Right lobe of liver (tissue), 6 donors: ENCODE measurements around the gene ILK. TPM values are rescaled to one million over a fixed set of nuclear protein-coding genes. Genes with fewer than 3 reads are reported as not detected.
A peak's percentile ranks its signal among the peaks of the same experiment; 100 is the strongest.

Experiments
- ATAC-seq, 4 donors: fragments of 200-7000 bp; cut with Tn5 transposase; one replicate each; pipeline ENCODE4 v1.9.1; 2020; ENCODE audit warnings: mild to moderate bottlenecking in 4 of 4, moderate library complexity in 4 of 4
- DNase-seq, 3 donors: peaks; one replicate each; pipeline ENCODE4 v3.0.0-alpha.2; 2020
- H3K27ac ChIP-seq, 3 donors: fragments of 200-600 bp; one replicate each; pipeline ENCODE4 v1.8.0; 2022
- H3K27me3 ChIP-seq, 2 donors: fragments of 200-600 bp; one replicate each; pipeline ENCODE4 v1.8.0; 2022
- H3K36me3 ChIP-seq, 4 donors: fragments of 200-600 bp; sonication (generic) in 1 of 4; one replicate each; pipeline versions ENCODE4 v1.5.1 to v1.8.0; 2017 to 2022; ENCODE audit warnings: control low read depth in 1 of 4
- H3K4me1 ChIP-seq, 4 donors: fragments of 200-600 bp; sonication (generic) in 1 of 4; one replicate each; pipeline versions ENCODE4 v1.5.1 to v1.8.0; 2017 to 2022; ENCODE audit warnings: control low read depth in 1 of 4
- H3K4me3 ChIP-seq, 3 donors: fragments of 200-600 bp; one replicate each; pipeline ENCODE4 v1.8.0; 2022
- H3K9me3 ChIP-seq, 4 donors: fragments of 200-600 bp; sonication (generic) in 1 of 4; one replicate each; pipeline versions ENCODE4 v1.5.1 to v1.8.0; 2017 to 2022; ENCODE audit warnings: control low read depth in 1 of 4
- POLR2A ChIP-seq: fragments of 450-650 bp; IDR thresholded peaks from one replicate; pipeline ENCODE4 v1.6.1; 2017; ENCODE audit warnings: antibody characterized with exemption, mild to moderate bottlenecking
- whole genome bisulfite sequencing: methylation state at CpG from one replicate; pipeline ENCODE4 v1.1.6; 2018; ENCODE audit warnings: low coverage, low lambda C conversion rate; ENCODE audit not compliant: insufficient coverage; ENCODE audit errors: missing lambda C conversion rate; 5-methylcytosine and 5-hydroxymethylcytosine counted together
- intact Hi-C, 2 donors: fragments of 100-400 bp; cut with DNase I; formaldehyde crosslinking; loops; one replicate each; pipeline versions ENCODE4 v1.11.2 to v1.14.1; 2022
- total RNA-seq, 6 experiments: library from RNA; depleted of rRNA in 2 of 6; stranded (reverse); fragments of >200 nt in 2 of 6; fragmentation: NEBNext Ultra II Directional in 3 of 6; extraction: Animal tissue kit (Norgen Biotek cat#: 25700) in 3 of 6; gene quantifications; one replicate each; pipeline versions ENCODE4 v1.1.0 to v1.2.4, GENCODE V29; 2016 to 2023
- TF ChIP-seq, protein P1 (sequence below), 4 donors: fragments of 200-600 bp in 3 of 4; fragments of 450-650 bp in 1 of 4; IDR thresholded peaks; one replicate each; pipeline versions ENCODE4 v1.5.1 to v1.8.0; 2016 to 2022; ENCODE audit warnings: antibody characterized with exemption in 4 of 4, mild to moderate bottlenecking in 2 of 4
- donor health status: DM: no; HTN: yes; CAD: no.
- donor health status: DM: no; HTN: no; CAD: no.
- donor health status: DM: no; HTN: no; CAD: no.
- donor health status: DM: no; HTN: yes; CAD: no.
- donor health status: DM: no; HTN: yes; CAD: no.

The ILK gene
- total RNA-seq, 6 experiments from 2014 or later, result 33.4 to 79.9 (median 55.0) TPM

DNA sequence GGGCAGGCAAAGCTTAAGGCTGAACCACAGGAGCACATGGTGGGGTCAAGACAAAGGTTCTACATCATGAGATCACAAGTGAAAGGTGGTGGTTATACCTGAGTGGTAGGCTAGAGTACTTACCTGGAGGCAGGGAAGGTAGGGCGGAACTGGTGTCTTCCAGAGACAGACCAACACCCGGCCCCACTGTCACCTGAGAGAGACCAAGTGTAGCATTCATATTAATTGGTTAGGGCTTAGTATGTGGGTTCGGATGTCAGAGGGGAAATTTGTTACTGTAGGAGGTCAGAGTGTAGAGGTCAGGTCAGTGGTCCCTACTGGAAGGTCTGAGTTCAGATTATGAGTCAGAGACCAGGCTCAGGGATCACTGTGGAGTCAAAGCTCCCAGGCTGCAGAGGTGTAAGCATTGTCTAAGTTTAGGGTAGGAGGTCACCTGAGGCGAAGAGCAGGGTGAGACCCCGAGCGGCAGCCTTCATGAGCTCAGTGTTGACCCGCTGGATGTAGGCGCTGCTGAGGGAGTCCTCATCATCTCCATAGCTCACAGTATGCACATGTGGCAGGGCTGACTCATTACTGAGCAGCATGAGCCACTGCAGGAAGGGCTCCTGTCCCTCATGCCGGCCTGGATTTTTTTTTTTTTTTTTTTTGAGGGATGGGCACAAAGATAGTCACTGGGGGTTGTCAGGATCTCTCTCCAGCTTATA, 12.5 kb downstream of the ILK start:
- ATAC-seq (no peak), DNase-seq (no peak)
- Histone ChIP-seq H3K4me3 (no peak overlapping the region), H3K4me1 (peaks cover 0 to 15% (median 2%) of the 10 kb centered on the region in 4 donors), H3K27me3 (no peaks in the 10 kb centered on the region), H3K27ac (no peak overlapping the region), H3K36me3 (peaks cover 0 to 18% (median 3%) of the 10 kb centered on the region in 4 donors), H3K9me3 (no peaks in the 10 kb centered on the region)
- no peak for TF ChIP-seq POLR2A
- TF ChIP-seq, protein P1, sequence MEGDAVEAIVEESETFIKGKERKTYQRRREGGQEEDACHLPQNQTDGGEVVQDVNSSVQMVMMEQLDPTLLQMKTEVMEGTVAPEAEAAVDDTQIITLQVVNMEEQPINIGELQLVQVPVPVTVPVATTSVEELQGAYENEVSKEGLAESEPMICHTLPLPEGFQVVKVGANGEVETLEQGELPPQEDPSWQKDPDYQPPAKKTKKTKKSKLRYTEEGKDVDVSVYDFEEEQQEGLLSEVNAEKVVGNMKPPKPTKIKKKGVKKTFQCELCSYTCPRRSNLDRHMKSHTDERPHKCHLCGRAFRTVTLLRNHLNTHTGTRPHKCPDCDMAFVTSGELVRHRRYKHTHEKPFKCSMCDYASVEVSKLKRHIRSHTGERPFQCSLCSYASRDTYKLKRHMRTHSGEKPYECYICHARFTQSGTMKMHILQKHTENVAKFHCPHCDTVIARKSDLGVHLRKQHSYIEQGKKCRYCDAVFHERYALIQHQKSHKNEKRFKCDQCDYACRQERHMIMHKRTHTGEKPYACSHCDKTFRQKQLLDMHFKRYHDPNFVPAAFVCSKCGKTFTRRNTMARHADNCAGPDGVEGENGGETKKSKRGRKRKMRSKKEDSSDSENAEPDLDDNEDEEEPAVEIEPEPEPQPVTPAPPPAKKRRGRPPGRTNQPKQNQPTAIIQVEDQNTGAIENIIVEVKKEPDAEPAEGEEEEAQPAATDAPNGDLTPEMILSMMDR (IDR thresholded peaks at IDR 0.05), result no peak
- intact Hi-C loops, result no loop called here
- WGBS, result 90% methylated on average over 2 of the region's 9 CpGs

DNA sequence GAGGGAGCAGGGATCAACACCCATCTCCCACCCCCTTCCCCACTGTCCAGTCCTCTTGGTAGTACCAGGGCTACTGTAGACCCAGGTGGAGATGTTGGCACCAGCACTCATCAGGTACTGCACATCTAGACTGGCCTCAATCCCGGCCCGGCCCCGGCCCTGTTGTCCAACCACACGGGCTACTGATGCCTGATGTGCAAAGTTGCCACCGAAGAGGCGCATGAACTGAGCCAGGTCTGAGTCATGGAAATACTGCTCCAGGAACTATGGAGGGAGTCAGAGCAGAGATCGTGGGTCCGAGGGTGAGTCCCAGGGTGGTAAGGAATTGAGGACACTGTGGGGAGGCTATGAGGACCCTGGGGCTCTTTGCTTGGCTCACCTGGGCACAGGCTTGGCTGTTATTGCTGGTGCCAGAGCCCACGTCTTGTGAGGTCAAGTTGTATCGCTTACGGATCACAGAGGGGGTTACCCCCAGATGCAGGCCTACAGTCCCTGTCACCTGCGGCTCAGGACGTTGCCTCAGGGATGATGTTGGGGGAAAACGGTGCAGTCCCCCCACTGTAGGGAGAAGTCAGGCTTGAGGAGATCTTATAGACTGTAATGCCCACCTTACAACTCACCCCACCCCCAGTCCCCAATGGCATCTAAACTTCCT, 13.1 kb downstream of the ILK start:
- Histone ChIP-seq H3K27me3 (no peaks in the 10 kb centered on the region), H3K27ac (no peak overlapping the region), H3K36me3 (peaks cover 0 to 18% (median 3%) of the 10 kb centered on the region in 4 donors), H3K9me3 (no peaks in the 10 kb centered on the region), H3K4me3 (no peak overlapping the region), H3K4me1 (peaks cover 0 to 13% (median 2%) of the 10 kb centered on the region in 4 donors)
- intact Hi-C loops, result no loop called here
- TF ChIP-seq, protein P1 (IDR thresholded peaks at IDR 0.05), result no peak
- no peak for TF ChIP-seq POLR2A
- WGBS, result 100% methylated on average over 3 of the region's 14 CpGs
- DNase-seq (no peak), ATAC-seq (no peak)

DNA sequence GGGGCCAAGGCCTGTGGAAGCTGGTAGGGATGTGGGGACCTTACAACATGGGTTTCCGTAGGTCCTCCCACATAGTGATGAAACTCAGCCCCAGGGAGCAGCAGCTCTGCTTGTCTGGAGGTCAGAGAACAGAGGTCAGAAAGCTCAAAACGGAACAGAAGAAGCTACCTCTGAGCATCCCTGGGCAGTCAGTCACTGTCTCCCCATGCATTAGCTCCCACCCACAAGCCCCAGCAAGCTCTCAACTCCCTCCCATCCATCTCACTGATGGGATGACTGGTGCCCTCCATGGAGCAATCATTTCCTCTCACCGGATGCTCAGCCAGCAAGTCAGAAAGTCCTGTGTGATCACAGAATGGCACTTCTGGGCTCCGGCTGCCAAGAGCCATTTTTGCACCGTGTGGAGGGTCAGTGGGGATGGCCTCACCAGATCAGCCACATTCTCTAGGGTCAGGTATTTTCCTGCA, 13.8 kb downstream of the ILK start:
- H3K4me1 ChIP-seq, result peaks cover 0 to 13% (median 2%) of the 10 kb centered on the region in 4 donors
- no peaks in the 10 kb centered on the region for H3K9me3 ChIP-seq
- no peaks in the 10 kb centered on the region for H3K27me3 ChIP-seq
- ATAC-seq (no peak), DNase-seq (no peak)
- H3K4me3 ChIP-seq, result peak overlapping the region in 2 of 3 donors; percentile 12 to 80
- peaks cover 0 to 18% (median 3%) of the 10 kb centered on the region in 4 donors for H3K36me3 ChIP-seq
- TF ChIP-seq, protein P1 (IDR thresholded peaks at IDR 0.05), result no peak
- no peak for TF ChIP-seq POLR2A
- H3K27ac ChIP-seq, result peak overlapping the region in 2 of 3 donors; percentile 93 to 97
- WGBS, result 52% methylated on average over 5 of the region's 5 CpGs
- intact Hi-C loops, result no loop called here

DNA sequence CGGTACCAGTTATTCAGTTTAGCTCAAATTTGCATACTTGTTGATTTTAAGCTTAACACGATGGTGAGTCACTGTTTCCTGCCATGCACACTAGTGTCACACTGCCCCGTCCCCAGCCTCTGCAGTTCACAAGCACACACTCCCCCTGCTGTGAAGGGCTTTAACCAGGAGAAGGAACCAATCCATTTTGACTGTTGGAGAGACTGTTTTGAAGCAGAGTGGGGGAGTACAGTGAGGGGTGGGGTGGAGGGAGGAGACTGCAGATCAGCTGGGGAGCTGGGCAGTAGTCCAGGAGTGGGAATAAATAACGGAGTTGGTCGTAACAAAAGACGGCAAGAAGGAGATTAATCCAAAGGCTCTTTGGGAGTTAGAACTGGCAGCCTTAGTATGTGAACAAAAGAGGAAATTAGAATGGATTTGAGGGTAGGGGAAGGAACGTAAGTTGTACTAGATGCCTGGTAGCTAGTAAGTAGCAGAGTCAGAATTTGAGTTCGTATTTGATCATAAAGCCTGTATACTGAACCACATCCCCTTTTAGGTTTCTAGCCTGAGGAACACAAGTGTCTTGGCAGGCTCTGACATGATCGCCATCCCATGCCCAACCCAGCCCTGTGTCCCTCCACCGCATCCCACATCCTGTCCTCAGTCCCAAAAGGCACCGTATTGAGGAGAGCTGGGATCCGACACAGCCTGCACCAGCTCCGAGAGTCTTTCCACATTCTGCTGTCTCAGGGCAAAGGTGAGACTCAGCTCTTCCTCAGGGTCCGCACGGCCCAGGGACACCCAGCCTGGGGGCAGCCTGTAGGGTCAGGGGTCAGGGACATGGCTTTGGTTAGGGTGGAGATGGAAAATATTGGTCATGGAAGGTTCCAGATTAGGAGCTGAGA, 14.8 kb downstream of the ILK start:
- Histone ChIP-seq H3K36me3 (peaks cover 0 to 18% (median 3%) of the 10 kb centered on the region in 4 donors), H3K27me3 (no peaks in the 10 kb centered on the region), H3K4me1 (peaks cover 0 to 8% (median 0%) of the 10 kb centered on the region in 4 donors), H3K27ac (peak overlapping the region; percentile 92 to 97 (median 93)), H3K4me3 (peak overlapping the region; percentile 79 to 92 (median 80)), H3K9me3 (no peaks in the 10 kb centered on the region)
- ATAC-seq (peak; percentile 25 to 55 (median 50)), DNase-seq (peak in 2 of 3 donors; percentile 54 to 65)
- intact Hi-C loops, result no loop called here
- WGBS, result 22% methylated on average over 9 of the region's 15 CpGs
- no peak for TF ChIP-seq POLR2A
- TF ChIP-seq, protein P1 (IDR thresholded peaks at IDR 0.05), result no peak
